ENCODE measurements around the gene SGSM1. TPM values are rescaled to one million over a fixed set of nuclear protein-coding genes. Genes with fewer than 3 reads are reported as not detected.

Gene SGSM1, protein sequence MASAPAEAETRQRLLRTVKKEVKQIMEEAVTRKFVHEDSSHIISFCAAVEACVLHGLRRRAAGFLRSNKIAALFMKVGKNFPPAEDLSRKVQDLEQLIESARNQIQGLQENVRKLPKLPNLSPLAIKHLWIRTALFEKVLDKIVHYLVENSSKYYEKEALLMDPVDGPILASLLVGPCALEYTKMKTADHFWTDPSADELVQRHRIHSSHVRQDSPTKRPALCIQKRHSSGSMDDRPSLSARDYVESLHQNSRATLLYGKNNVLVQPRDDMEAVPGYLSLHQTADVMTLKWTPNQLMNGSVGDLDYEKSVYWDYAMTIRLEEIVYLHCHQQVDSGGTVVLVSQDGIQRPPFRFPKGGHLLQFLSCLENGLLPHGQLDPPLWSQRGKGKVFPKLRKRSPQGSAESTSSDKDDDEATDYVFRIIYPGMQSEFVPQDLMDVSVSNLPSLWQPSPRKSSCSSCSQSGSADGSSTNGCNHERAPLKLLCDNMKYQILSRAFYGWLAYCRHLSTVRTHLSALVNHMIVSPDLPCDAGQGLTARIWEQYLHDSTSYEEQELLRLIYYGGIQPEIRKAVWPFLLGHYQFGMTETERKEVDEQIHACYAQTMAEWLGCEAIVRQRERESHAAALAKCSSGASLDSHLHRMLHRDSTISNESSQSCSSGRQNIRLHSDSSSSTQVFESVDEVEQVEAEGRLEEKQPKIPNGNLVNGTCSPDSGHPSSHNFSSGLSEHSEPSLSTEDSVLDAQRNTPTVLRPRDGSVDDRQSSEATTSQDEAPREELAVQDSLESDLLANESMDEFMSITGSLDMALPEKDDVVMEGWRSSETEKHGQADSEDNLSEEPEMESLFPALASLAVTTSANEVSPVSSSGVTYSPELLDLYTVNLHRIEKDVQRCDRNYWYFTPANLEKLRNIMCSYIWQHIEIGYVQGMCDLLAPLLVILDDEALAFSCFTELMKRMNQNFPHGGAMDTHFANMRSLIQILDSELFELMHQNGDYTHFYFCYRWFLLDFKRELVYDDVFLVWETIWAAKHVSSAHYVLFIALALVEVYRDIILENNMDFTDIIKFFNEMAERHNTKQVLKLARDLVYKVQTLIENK
- total RNA-seq: 1.3 TPM

DNA sequence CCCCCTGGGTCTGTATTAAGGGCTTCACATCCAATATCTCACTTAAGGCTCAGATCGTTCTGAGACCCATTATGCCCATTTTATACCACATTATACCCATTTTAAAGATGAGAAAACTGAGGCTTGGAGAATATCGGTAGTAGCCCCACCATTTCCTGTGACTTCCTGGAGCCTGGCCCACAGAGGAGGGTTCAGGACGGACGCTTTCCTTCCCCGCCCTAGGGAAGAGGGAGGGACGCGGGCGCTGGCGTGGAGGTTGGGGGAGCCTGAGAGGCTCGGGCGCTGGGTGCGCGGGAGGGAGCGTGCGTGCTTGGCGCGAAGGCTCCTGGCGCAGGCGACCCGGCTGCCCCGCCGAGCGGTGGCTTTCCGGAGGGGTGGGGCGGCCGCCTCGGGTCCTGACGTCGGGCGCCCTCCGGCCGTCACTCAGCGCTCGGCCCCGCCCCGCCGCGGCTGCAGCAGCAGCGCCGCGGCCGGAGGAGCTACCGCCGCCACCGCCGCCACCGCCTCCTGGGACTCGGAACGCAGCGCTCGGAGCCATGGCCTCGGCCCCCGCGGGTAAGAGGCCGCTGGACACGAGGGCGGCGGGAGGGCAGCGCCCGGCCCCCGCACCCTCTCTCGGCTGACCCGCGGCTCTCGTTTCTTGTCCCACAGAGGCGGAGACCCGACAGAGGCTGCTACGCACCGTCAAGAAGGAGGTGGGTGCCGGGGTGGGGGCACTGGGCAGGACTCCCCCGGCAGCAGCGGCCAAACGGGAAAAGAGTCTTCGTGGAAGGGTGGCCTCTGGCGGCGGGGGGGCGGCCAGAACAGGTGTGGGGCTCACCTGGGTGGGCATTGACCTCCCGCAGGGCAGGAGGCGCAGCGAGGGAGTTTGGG is at the start of gene SGSM1:
SGSM1 (plus strand) TSS at position 422 of the 873 bp plus-strand sequence; CDS start at position 537, 115 bp downstream.
- peak; percentile 49 for DNase-seq

DNA sequence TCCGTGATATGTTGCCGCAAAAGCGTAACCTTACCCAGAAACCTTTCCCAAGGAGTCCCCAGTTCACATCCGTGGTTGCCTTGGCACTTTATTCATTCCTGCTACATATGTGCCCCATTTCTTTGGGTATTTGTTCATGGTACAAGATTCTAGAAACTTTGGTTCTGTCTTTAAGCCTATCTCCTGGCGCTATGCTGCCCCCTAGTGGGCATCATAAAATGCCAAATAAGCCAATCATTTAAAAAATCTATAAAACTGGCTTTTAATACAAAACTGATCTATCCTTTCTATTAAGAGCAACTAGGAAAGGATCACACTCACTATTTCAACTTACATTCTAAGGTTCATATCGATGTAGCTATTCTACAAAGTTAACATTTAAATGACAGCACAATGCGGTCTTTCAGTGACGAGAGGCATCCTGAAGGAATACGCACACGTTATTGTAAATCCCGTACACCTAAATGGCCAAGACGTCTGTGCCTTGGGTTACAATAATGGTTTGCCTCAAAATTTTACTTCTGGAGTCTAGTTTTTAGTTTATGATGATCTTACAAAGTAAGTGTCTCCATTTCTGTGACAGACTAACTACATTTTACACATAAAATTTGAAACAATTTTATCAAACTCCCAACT is 47.7 kb upstream of the SGSM1 start:
- DNase-seq: peak; percentile 12

DNA sequence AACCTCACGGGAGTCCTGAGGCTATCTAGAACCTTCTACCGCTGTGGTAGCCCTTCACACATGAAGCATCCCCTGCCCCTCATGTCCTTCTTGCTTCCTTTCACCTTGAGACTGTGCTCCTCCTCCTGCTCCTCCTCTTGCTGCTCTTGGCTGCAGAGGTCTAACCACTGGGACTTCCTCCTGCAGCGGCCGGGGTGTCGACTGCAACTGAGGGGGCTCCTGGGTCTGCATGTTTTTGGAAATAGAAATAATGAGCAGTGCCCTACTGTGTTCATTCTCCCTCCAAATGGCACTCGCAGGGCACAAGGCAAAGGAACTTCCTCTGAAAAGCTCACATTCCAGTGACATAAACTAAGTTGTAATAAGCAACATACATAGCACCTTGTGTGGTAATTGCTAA is 46.2 kb upstream of the SGSM1 start:
- no peak for DNase-seq

DNA sequence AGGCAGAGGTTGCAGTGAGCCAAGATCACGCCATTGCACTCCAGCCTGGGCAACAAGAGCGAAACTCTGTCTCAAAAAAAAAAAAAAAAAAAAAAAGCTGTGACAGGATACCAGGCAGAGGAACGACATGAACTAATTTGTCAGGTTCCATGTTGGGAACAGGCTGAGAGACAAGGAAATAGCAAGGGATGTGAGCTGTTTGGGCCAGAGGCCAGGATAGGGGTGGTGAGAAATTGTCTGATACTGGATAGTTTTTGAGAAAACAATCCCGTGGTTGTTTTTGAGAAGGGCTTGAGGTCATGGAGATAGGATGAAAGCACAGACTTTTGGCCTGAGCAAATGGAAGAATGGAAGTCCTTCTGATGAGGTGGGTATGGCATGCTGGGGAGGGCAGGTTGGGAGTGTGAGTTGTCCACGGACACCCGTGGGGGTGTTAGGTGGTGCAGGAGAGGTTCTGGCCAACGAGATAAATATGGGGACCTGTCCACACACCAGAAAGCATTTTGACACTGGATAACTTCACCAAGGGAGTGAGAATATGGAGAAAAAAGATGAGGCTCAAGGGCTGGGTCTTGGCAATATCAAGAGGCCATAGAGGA is 45.2 kb upstream of the SGSM1 start:
- no peak for DNase-seq

DNA sequence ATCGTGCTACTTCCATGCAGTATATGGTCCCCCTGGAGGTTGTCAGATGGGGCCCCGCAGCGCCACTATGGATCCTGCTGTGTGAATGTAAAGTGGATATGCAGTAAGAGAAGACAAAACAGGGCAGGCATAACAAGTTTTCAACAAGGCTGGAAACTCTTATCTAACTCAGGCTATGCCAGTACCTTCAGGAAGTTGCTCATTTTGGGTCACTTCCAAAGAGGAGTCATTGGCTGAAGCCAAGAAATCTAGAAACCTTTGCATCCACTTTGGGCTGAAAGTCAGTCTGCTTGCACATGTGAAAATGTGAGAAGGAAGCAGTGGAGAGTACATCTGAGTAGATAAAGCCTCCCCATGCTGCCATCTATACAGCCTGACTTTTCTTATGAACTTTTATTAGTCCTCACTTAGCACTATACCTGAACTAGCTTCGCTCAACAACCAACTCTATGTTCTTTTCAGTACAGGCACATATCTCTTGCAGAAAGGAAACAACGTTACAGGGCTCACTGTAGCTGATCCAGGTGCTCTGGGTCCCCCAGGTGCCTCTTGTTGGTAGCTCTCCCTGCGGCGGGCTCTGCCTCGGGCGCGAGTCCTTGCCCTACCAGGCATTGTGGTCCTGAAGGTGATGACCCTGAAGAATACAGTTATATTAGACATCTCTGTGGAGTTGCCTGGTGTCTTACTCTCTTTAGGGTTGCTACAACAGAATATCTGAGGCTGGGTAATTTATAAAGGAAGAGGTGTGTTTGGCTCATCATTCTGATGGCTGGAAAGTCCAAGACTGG is 43.9 kb upstream of the SGSM1 start:
- DNase-seq: no peak

DNA sequence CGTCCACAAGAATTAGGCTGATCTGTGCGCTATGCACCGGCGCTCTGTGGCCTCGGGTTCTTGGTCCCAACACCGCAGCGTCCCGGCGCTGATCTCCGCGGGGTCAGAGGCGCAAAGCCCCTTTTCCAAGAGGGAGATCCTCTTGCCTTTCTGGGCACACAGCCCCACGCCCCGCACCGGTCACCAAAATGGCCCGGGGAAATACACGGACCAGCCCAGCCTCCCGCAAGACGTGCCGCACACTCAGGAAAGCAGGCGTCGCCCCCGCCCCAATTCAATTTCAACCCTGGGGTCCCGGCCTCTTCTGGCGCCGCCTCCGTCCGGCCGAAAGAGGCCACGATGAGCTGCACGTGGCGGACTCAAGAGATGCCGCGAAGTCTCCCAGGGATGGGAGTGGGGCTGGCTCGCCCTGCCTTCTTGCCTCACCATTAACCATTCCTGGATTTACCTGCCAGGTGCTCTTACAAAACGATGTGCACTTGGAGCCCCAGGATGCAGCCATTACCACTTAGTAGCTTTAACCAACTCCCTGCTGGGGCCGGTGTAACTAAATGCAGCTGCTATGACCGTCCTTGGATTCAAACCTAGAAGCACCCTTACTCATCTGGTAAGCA is 42.0 kb upstream of the SGSM1 start:
- no peak for DNase-seq

DNA sequence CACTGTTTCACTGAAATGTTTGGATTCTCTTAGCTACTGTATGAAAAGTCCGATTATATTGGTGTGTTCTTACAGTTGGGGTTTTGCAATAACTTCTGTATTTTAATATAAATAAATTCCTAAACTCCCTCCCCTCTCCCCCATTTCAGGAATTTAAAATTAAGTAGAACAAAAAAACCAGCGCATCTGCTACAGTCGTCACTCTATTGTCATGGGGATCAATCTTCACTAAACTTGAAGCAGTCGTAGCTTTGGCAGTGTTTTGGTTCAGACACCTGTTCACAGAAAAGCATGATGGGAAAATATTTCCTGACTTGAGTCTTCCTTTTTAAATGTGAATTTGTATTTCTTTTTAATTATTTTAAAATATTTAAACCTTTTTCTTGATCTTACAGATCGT is 40.8 kb upstream of the SGSM1 start:
- no peak for DNase-seq

DNA sequence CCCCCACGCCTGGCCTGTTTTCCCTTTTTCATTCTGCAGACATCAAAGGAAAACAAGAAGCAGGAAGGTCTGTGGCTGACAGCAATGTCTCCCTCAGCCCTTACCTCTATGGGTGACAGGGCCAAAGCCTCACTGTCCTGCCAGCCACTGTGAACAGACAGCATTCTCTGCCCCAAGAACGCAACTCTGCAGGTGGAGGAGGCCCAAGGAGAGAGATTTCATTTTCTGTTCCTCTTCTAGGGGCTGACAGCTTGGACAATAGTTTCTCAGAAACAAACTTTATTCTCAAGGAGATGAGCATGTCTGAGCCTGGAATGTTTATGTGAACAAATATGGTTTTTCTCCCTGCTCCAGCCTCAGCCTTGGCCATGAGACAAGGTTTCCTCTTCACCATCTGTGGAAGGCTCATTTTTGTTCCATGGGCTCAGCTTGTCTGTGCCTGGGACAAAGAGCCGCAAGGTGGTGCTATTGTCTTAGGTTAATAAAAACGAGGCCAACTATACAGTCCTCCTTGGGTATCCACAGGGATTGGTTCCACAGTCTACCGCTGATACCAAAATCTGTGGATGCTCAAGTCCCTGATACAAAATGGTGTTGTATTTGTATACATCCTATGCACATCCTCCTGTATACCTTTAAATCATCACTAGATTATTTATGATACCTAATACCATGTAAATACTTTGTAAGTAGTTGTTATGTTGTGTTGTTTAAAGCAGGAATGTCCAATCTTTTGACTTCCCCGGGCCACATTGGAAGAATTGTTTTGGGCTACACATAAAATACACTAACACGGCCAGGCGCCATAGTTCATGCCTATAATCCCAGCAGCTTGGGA is 37.3 kb upstream of the SGSM1 start:
- DNase-seq: peak; percentile 75

DNA sequence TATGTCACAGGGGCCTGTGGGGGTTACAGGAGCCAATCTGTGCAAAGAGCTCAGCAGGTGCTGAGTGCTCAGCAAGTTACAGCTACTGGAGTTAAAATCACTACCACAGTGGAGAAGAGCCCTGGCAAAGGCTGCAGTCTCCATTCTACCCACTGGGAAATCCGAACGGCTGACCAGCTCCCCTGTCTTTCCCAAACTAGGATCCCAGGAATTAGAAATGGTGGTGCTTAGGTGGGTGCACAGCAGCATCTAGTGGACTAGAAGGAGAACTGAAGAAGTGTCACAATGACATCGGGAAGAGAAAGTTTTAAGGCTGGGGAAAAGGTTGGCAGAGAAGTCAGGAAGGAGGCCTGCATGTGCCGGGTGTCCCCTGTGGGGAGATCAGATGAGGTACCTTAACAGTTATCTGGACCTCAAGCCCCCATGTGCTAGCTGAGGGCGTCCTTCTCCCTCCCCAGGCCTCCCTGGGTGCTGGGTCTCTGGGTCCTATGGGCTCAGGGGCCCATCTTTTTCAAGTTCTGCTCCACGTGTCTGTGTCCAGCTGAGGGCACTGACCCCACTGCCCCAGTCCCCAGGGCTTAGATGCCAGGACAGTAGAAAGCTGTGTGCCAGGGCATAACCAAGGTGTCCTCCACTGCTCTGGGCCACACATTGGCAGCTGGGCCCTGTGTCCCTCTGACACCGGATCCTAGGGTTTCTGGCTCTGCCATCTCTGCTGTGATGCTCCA is 33.4 kb upstream of the SGSM1 start:
- DNase-seq: peak; percentile 26

DNA sequence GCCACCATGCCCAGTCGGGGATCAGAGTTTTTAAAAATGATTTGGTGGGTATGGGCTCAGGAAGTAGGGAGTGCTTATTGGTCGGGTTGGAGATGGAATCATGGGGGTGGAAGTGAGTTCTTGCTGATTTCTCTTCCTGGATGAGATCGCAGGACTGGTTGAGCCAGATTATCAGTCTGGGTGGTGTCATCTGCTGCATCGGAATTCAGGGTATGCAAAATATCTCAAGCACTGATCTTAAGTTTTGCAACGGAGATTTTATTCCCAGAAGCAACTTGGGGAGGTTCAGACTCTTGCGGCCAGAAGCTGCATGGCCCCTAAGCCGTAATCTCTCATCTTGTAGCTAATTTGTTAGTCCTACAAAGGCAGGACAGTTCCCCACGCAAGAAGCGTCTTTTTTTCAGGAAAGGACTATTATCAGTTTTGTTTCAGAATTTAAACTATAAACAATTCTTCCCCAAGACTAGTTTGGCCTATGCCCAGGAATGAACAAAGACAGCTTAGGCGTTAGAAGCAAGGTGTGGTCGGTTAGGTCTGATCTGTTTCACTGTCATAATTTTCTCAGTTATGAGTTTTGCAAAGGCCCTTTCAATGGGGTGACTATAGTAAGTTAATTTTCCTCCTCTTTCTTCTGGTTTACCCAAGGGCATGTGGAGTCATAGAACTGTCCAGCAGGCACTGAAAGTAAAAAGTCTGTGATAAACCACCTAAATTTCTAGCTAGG is 30.1 kb upstream of the SGSM1 start:
- no peak for DNase-seq

DNA sequence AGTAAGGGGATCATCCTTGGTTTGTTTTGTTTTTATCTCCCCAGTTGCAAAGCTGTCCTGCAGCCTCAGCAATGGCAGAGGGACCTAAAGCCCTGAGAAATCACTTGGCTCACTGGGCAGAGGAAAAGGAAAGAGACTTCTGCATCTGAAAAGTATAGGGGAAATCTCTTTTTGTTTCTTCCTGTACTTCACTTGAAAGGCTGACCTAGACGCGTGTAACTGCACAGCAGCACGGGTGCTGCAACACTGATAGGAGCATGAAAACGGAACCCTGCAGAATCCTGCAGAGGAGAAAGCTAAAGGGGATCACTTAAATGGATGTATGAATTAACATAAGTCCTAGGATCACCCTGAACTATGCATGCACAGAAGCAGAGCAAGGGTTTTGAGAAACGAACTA is 29.5 kb upstream of the SGSM1 start:
- DNase-seq: no peak

DNA sequence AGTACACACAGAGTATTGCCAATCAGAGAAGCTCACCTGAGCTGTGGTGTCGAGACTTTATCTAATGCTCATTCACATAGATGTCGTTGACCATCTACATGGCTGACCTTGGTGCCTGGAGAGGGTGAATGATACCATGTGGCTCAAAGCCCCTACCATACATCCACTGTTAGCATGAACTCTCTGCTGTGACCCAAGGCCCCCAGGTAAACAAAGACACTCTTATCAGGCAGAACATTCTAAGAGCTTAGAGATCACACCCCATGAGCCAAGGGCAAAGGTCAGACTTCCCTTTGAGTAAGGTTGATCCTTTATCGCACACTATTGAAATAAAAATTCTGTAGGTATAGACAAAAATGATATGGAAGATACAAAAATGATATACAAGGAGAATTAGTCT is 16.5 kb upstream of the SGSM1 start:
- no peak for DNase-seq

DNA sequence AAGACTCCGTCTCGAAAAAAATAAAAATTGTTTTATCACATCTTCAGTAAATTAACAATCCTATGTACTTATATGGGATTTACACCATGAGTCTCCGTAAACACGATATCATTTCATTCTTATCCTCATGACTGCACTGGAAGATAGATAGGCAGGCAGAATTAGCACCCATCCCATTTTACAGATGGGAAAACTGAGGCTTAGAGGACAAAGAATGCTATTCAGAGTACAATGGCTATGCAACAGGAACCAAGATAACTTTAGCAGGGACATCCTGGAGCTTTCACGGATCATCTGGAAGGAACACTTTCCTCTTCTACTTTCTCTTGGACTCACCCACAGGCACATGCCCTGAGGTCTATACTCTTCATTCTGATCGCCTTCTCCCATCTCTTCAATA is 14.6 kb upstream of the SGSM1 start:
- DNase-seq: no peak

DNA sequence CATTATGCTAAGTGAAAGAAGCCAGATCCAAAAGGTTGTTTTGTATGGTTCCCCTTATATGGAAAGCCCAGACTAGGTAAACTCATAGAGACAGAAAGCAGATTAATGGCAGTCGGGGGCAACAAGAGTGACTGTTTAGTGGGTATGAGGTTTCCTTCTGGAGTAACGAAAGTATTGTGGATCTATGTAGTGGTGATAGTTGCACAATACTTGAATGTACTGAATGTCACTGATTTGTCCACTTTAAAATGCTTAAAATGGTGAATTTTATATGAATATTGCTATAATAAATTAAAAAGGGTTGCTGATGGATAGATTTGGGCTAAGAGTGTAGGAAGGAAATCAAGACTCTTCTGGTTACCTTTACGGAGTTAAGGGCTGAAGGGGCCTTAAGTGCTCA is 10.0 kb upstream of the SGSM1 start:
- DNase-seq: no peak

DNA sequence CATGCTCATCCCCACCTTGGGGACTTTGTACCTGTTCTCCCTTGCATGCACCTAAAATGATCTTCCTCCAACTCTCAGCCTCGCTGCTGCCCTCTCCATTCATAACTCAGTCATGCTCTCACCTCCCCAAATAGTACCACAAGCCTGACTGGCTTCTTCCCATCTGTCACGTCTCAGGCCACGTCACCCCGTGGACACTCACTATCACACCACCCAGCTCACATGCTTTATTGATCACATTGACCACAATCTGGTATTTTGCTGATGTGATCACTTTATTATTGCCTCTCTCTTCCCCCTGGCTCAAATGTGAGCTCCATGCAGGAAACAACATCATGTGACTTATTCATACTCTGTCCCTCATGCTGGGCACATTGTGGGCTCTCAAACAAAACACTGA is 9.2 kb upstream of the SGSM1 start:
- no peak for DNase-seq

DNA sequence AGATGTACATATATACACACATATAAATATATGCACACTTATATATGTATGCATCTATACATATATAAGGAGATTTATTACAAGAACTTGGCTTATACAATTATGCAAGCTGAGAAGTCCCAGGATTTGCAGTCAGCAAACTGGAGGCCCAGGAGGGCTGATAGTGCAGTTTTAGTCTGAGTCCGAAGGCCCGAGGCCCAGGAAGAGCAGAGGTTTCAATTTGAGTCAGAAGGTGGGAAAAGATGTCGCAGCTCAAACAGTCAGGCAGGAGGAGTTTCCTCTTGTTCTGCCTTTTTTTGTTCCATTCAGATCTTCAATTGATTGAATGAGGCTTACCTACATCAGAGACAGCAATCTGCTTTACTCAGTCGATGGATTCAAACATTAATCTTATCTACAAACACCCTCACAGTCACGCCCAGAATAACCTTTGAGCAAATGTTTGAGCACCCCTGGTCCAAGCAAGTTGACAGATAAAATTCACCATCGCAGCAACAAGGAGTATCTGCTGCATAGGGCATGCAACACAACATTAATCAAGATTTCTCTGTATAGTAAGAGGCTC is 4.0 kb upstream of the SGSM1 start:
- DNase-seq: no peak

DNA sequence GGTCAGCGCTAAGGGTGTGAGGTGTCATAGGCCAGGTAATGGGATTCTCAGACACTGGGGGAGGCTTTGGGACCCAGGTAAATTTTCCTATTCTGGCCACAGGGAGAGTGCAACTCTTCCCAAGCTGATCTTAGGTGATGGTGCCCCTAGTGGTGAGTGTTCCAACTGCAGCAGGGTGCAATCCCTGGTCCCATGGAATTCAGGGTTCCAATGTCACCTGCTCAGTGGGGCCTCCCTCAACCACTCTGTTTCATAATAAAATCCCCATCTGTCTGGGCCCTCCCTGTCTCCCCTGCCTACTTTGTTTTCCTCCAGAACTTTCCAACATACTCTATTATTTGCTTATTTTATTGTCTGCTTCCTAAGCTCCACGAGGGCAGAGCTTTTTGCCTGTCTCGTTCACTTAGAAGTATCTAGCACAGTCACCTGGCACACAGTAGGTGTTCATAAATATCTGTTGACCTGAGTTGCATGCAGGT is 2.9 kb upstream of the SGSM1 start:
- no peak for DNase-seq
